Purkinje cell (primary cell): Measurements from ENCODE around the gene CD274. TPM values are rescaled to one million over a fixed set of nuclear protein-coding genes. Genes with fewer than 3 reads are reported as not detected.

Source experiments
- polyA plus RNA-seq: library from polyadenylated mRNA; unstranded; fragments of >200 nt; fragmentation: Nextera tagmentation; gene quantifications from 2 replicates; pipeline ENCODE4 v1.2.1, GENCODE V29; 2014

Gene CD274
- polyA plus RNA-seq, result 0.27 and 1.5 TPM in 2 replicates

GRCh38 chr9:5450359-5451091 is at the start of gene CD274:
Gene CD274 (plus strand): TSS chr9:5450542. CDS start chr9:5456114, 5,572 bp downstream.

GRCh38 chr9:5437254-5438216 is 12.8 kb upstream of the CD274 start, which contains the start of gene PLGRKT:
Gene PLGRKT (minus strand): TSS chr9:5437925. CDS start chr9:5431977, 5,948 bp downstream.

GRCh38 chr9:5510360-5510931 is 60.1 kb downstream of the CD274 start, which contains the start of gene PDCD1LG2:
Gene PDCD1LG2 (plus strand): TSS chr9:5510531. CDS start chr9:5522547, 12,016 bp downstream.

Other genes starting within 250 kb of the CD274 start
- gene INSL4, start 219.1 kb upstream of the CD274 start, polyA plus RNA-seq, result not detected in 2 replicates
- 1.8 TPM in 1 of 2 replicates, not detected in the other for gene RLN2, start 145.8 kb upstream of the CD274 start, polyA plus RNA-seq
- not detected in 2 replicates for gene RLN1, start 110.7 kb upstream of the CD274 start, polyA plus RNA-seq
- gene PLGRKT, start 12.6 kb upstream of the CD274 start, polyA plus RNA-seq, result 19.4 and 23.4 TPM in 2 replicates
- 0.71 TPM in 1 of 2 replicates, not detected in the other for gene PDCD1LG2, start 60.0 kb downstream of the CD274 start, polyA plus RNA-seq
- gene RIC1, start 178.6 kb downstream of the CD274 start, polyA plus RNA-seq, result 1.7 and 5.5 TPM in 2 replicates